ENCODE measurements around the gene RALY.

- no peak for TF ChIP-seq POLR2A (IDR thresholded peaks at IDR 0.05)
- TF ChIP-seq CTCF (IDR thresholded peaks at IDR 0.05), result no peak
These were observed 23.0 kb downstream of the RALY start for GRCh38 chr20:34016736-34017135.

Measured in body of pancreas (tissue), 4 donors.